ENCODE measurements around the gene LRRK1. TPM values are rescaled to one million over a fixed set of nuclear protein-coding genes. Genes with fewer than 3 reads are reported as not detected.

Gene LRRK1
- total RNA-seq, 2 experiments from 2014 or later, result 0.40 to 0.45 TPM

DNA sequence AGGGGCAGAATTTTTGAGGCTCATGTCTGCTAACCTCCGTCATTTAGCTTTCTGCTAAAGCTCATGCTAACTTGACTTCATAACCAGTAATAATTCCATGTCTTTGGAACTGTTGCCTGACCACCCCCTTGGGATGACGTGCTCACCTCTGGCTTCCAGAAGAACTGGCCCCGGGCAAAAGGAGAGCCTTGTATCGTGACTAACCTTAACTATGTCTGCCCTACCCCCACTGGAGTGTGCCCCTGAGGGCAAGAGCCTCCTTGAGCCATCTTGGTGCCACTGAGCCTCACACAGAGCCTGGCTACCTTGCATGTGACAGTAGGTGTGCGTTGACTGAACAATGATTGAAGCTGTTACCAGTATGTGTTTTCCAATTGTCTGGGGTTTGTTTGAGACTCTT lies 4.7 kb downstream of the LRRK1 start:
- Mint-ChIP-seq H3K4me3 (no peak overlapping the region), H3K36me3 (ENCODE audit: low read depth) (no peaks in the 10 kb centered on the region), H3K4me1 (peaks cover 12% of the 10 kb centered on the region), H3K27ac (no peak overlapping the region), H3K27me3 (peaks cover 38% of the 10 kb centered on the region), H3K9me3 (no peaks in the 10 kb centered on the region)
- ChIA-PET CTCF (interaction anchor here (0.8 kb wide), 1 partner anchor 84 kb away, joined by 3 read pairs; no protein-coding TSS in a partner anchor), POLR2A (no interaction called here)
- no peak for DNase-seq

DNA sequence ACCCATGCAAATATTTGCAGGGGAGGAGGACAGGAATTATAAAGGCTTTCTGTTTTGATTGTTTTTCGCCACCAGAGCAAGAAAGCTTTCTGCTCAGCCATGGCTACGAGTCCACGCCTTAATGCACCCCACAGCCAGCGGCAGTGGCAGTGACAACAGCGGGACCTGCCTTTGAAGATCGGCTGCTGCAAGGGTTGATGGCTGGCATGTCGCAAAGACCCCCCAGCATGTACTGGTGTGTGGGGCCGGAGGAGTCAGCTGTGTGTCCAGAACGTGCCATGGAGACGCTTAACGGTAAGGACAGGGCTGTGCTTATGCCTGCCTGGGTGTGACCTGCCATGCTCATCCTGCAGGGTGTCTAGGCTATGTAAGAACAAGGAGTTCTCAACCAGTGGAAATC lies 5.3 kb downstream of the LRRK1 start:
- H3K27ac Mint-ChIP-seq, result no peak overlapping the region
- H3K4me3 Mint-ChIP-seq, result no peak overlapping the region
- DNase-seq, result no peak
- POLR2A ChIA-PET, result no interaction called here
- peaks cover 12% of the 10 kb centered on the region for H3K4me1 Mint-ChIP-seq
- CTCF ChIA-PET, result no interaction called here
- no peaks in the 10 kb centered on the region for H3K9me3 Mint-ChIP-seq
- H3K27me3 Mint-ChIP-seq, result peaks cover 38% of the 10 kb centered on the region
- no peaks in the 10 kb centered on the region for H3K36me3 Mint-ChIP-seq (ENCODE audit: low read depth)

DNA sequence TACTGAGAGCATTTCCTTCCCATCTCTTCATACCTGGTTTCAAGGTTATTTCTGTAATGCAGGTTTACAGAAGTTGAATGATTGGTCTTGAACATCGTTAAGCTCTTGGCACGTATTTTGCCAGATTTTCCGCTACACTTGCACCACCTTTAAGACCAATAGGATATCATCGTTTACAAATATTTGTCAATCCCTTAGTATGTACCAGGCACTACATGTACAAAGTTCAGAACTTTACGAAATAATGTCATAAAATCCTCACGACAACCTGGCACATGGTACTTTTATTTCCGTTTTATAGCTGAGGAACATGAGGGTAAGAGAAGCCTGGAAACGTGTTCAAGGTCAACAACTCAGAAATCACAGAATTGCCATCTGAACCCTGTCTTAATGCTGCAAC lies 6.3 kb downstream of the LRRK1 start:
- ChIA-PET POLR2A (no interaction called here), CTCF (interaction anchor here (0.5 kb wide), 1 partner anchor 46 kb away, joined by 4 read pairs; no protein-coding TSS in a partner anchor)
- H3K36me3 Mint-ChIP-seq (ENCODE audit: low read depth), result no peaks in the 10 kb centered on the region
- H3K4me3 Mint-ChIP-seq, result no peak overlapping the region
- peaks cover 30% of the 10 kb centered on the region for H3K27me3 Mint-ChIP-seq
- H3K27ac Mint-ChIP-seq, result no peak overlapping the region
- DNase-seq, result no peak
- H3K4me1 Mint-ChIP-seq, result peaks cover 11% of the 10 kb centered on the region
- no peaks in the 10 kb centered on the region for H3K9me3 Mint-ChIP-seq

DNA sequence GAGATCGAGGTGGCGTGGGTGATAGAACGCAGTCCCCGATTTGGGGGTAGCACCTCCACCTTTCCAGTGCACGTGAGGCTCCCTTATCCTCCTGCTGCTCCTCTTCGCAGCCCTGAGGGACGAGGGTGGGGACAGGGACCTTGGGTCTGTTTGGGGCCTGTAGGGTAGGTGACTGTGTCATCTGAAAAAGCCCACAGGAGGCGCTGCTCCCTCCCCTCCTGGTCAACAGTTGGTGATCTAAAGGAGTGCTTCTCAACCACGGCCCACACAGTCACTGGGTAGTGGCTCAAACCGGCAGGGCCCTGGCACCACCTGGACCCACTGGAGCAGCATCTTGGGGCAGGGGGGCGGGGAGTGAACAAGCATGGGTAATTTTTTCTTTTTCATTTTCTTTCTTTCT lies 7.1 kb downstream of the LRRK1 start:
- H3K36me3 Mint-ChIP-seq (ENCODE audit: low read depth), result no peaks in the 10 kb centered on the region
- peaks cover 11% of the 10 kb centered on the region for H3K4me1 Mint-ChIP-seq
- H3K4me3 Mint-ChIP-seq, result no peak overlapping the region
- no peaks in the 10 kb centered on the region for H3K9me3 Mint-ChIP-seq
- no peak overlapping the region for H3K27ac Mint-ChIP-seq
- peaks cover 23% of the 10 kb centered on the region for H3K27me3 Mint-ChIP-seq
- CTCF ChIA-PET, result interaction anchor here (2.0 kb wide), 1 partner anchor 81 kb away, joined by 4 read pairs; no protein-coding TSS in a partner anchor
- POLR2A ChIA-PET, result no interaction called here
- DNase-seq, result no peak

DNA sequence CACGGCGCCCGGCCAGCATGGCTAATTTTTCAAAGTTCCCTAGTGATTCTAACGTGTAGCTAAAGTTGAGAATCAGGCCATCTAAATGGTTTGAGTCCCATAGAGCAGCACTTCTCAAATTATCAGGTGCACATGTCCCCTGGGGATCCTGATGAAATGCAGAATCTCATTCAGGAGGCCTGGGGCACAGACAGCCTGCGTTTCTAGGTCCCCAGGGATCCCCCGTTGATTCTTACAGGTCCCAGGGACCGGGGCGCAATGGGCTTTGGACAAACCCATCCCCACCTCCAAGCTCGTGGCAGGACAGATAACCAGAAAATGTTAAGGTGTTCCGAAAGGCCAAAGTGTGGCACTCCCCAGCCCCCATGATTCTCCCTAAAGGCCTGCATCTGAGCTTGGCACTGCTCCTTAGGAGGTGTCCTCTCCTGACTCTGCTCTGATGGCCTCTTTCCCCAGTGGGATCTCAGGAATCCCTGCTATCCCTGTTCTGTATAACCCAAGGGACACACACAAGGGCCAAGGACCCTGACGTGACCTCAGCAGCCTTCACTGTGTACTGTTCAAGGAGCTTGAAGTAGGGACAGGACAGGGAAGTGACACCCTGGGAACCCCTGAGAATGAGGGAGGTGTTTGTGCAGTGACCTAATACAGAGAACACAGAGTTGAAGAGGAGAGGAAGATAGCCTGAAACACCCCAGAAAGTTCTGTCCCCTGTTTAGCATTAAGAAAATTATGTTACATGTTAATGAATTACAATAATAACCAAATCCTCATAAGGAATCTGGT lies 8.0 kb downstream of the LRRK1 start:
- Mint-ChIP-seq H3K4me3 (no peak overlapping the region), H3K27me3 (peaks cover 15% of the 10 kb centered on the region), H3K4me1 (peaks cover 7% of the 10 kb centered on the region), H3K9me3 (no peaks in the 10 kb centered on the region), H3K36me3 (ENCODE audit: low read depth) (no peaks in the 10 kb centered on the region), H3K27ac (no peak overlapping the region)
- DNase-seq, result no peak
- POLR2A ChIA-PET, result no interaction called here
- CTCF ChIA-PET, result interaction anchor here (1.0 to 2.6 kb wide), 4 partner anchors 9 to 80 kb away, joined by 3 to 8 read pairs (median 4); no protein-coding TSS in a partner anchor

DNA sequence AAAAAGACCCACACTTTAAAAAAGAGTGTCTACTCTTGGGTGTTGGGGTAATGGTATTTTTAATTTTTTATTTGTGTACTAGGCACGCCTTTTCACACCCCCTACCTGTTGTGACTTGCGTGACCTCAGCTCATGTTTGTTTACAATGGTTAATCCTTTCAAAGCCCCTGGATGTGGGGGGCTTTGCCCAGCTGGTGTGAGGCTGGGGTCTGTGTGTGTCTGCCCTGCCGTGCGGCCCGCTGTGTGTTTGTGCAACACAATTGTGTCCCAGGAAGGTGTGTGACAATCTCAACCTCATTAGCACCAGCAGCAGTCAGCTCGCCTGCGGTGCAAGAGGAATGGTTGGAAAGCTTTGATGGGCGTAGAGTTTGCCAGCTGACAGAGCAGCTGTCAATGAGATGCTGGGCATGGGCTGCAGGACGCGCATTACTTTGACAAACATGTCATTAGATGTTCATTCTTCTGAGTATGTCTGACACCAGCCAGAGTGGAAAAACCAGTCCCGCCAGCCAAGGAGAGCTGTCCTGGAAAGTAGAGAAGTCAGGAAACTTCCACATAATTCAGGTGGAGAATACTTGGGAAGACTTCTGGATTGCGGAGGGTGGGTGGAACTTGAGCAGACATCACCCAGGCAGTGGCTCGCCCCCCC lies 9.6 kb downstream of the LRRK1 start:
- Mint-ChIP-seq H3K9me3 (no peaks in the 10 kb centered on the region), H3K36me3 (ENCODE audit: low read depth) (no peaks in the 10 kb centered on the region), H3K27ac (no peak overlapping the region), H3K27me3 (peaks cover 5% of the 10 kb centered on the region), H3K4me1 (no peaks in the 10 kb centered on the region), H3K4me3 (no peak overlapping the region)
- CTCF ChIA-PET, result interaction anchor here (2.6 kb wide), 1 partner anchor 10 kb away, joined by 8 read pairs; no protein-coding TSS in a partner anchor
- POLR2A ChIA-PET, result no interaction called here
- no peak for DNase-seq

DNA sequence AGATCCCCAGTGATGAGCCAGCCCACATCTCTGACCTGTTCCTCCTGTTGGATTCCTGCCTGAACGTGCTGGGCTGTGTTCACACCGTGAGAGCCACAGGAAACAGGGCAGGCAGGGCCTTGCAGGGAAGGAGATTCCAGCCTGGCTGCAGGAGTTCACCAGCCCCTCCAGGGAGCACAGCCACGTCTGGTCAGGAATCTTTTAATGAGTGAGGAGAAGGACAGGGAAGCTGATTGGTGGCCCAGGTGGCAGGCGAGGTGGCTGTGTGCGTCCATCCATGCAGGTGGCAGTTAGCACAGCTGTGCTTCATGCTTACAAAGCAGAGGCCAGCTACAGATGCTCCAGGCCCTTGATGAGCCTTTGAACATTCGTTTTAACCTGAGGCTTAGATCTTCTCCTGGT lies 10.5 kb downstream of the LRRK1 start:
- POLR2A ChIA-PET, result no interaction called here
- no peaks in the 10 kb centered on the region for H3K4me1 Mint-ChIP-seq
- no peaks in the 10 kb centered on the region for H3K9me3 Mint-ChIP-seq
- no peaks in the 10 kb centered on the region for H3K36me3 Mint-ChIP-seq (ENCODE audit: low read depth)
- H3K27ac Mint-ChIP-seq, result no peak overlapping the region
- CTCF ChIA-PET, result interaction anchor here (1.0 to 2.6 kb wide), 2 partner anchors 11 kb away, joined by 3 to 8 read pairs; no protein-coding TSS in a partner anchor
- H3K4me3 Mint-ChIP-seq, result no peak overlapping the region
- DNase-seq, result no peak
- H3K27me3 Mint-ChIP-seq, result peaks cover 1% of the 10 kb centered on the region

DNA sequence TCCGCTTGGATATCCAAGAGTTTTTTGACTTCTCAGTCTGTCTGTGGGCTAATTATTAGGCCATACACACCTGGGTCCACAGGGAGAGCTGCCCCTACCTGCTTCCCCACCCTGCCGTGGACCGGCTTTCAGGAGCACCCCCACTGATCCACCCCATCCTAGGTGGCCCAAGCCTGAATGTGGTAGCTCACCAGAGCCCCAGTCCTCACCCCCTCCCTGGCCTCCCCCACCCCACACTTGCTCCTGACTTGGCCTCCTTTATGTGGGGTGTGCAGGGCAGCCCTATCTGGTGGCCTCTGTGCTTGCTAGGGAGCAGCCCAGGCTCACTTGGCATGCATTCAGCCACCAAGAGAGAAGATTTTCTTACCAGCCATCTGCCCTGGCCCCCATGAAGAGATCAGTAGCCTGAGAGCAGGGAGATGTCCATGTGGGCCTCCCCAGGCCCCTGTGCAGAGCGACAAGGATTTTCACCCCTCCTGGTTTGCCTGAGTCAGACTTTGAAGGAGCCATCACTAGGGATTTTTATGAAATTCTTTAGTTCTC lies 11.2 kb downstream of the LRRK1 start:
- Mint-ChIP-seq H3K27ac (no peak overlapping the region), H3K27me3 (no peaks in the 10 kb centered on the region), H3K36me3 (ENCODE audit: low read depth) (no peaks in the 10 kb centered on the region), H3K4me3 (no peak overlapping the region), H3K9me3 (no peaks in the 10 kb centered on the region), H3K4me1 (no peaks in the 10 kb centered on the region)
- ChIA-PET CTCF (interaction anchor here (0.6 to 1.0 kb wide), 2 partner anchors 12 to 15 kb away, joined by 3 read pairs; no protein-coding TSS in a partner anchor), POLR2A (no interaction called here)
- DNase-seq, result no peak

DNA sequence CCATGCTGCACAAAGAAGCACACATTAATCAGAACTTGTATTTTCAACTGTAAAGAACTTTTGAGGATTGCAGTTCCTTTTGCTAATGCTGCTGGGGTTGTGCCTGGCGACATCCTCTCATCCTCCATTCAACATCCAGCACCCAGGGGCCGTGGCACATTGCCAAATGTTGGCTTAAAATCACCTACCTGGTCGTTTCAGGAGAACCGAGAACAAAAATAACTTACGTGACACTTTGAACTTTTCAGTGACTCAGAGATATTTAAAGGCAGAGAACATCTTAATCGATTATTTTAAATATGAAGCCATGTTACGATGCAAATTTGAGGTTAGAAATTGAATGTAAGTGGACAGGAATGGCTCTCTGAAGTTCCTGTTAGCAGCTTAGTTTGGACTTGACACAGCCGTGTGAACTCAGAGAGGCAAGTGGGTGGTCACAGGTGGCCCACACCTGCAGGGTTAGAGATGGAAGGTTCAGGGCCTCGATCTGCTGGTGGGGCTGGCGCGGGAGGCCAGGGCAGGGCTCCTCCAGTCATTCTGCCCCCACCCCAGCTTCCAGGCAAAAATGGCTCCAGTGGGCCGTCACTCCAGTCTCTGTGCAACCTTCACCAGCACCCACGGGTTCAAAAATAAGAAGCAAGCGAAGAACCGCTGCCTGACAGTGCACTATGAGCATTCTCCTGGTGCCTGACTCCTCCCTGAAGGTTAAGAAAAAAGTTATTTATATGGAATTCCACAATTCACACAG lies 12.2 kb downstream of the LRRK1 start:
- Mint-ChIP-seq H3K27ac (no peak overlapping the region), H3K4me1 (no peaks in the 10 kb centered on the region), H3K4me3 (no peak overlapping the region), H3K9me3 (no peaks in the 10 kb centered on the region), H3K36me3 (ENCODE audit: low read depth) (no peaks in the 10 kb centered on the region), H3K27me3 (no peaks in the 10 kb centered on the region)
- CTCF ChIA-PET, result interaction anchor here (0.6 kb wide), 1 partner anchor 16 kb away, joined by 3 read pairs; no protein-coding TSS in a partner anchor
- no peak for DNase-seq
- POLR2A ChIA-PET, result no interaction called here

DNA sequence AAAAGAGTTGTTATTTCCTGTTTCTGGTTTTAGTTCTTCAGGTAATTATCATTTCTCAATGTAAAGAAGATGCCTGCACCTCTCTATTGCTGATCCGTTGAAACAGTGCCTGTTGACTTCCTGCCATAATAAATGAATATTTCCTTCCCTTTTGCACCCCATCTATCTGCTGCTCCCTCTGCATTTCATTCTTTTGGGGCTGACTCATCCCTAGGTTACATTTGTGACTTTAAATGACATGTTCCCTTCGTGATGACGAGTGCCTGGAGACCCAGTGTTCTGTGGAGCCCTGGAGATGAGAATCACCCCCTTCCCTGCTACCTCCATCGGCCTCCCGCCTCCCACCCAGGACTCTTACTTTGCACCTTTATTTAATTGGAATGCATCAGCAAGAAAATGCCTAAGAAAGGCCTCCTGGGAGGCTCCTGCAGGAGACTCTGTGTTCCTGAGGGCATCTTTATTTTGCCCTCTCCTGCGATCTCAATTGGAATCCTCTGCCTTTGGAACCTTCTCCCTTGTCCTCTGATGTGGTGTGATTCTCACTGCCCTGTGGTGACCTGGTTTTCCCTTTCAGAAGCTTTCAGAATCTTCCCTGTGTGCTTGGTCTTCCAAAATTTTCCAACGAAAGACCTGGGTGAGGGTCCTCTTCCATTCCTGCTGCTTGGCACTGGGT lies 13.7 kb downstream of the LRRK1 start:
- CTCF ChIA-PET, result no interaction called here
- POLR2A ChIA-PET, result no interaction called here
- Mint-ChIP-seq H3K27me3 (no peaks in the 10 kb centered on the region), H3K4me1 (no peaks in the 10 kb centered on the region), H3K36me3 (ENCODE audit: low read depth) (no peaks in the 10 kb centered on the region), H3K4me3 (no peak overlapping the region), H3K9me3 (no peaks in the 10 kb centered on the region), H3K27ac (no peak overlapping the region)
- DNase-seq, result no peak

DNA sequence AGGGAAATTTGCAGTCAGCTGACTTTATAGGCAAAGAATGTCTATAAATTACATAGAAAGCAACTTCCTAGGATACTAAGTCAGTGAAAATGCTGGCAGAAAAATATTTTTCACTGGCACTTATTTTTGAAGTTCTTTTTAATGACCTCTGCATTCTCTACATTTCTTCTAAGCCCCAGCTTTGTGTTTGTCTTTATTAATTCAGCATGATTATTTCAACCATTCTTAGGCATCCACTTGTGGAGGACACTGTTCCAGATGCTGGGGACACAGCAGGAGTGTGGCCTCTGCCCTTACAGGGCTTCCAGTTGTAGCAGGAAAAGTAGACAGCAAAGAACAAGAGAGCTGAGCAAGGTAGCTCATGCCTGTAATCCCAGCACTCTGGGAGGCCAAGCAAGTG lies 15.0 kb downstream of the LRRK1 start:
- DNase-seq, result no peak
- H3K27me3 Mint-ChIP-seq, result no peaks in the 10 kb centered on the region
- no peaks in the 10 kb centered on the region for H3K36me3 Mint-ChIP-seq (ENCODE audit: low read depth)
- ChIA-PET POLR2A (no interaction called here), CTCF (no interaction called here)
- H3K4me1 Mint-ChIP-seq, result no peaks in the 10 kb centered on the region
- H3K9me3 Mint-ChIP-seq, result no peaks in the 10 kb centered on the region
- H3K27ac Mint-ChIP-seq, result no peak overlapping the region
- H3K4me3 Mint-ChIP-seq, result no peak overlapping the region

DNA sequence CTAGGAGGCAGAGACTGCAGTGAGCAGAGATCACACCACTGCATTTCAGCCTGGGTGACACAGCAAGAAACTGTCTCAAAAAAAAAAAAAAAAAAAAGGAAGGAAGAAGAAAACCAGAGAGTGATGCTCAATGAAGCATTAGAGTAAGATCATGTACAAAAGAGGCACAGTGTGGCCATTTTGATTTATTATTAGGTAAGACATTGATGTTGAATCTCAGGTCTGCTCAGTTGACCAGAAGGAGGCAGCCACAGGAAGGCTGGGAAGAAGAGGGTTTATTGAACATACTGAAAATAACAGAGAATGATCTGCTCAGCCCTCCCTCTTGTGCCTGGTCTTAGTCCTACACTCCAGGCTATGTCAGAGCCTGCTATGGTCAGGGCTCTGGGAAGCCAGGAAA lies 15.6 kb downstream of the LRRK1 start:
- DNase-seq, result no peak
- no peaks in the 10 kb centered on the region for H3K4me1 Mint-ChIP-seq
- H3K4me3 Mint-ChIP-seq, result no peak overlapping the region
- H3K36me3 Mint-ChIP-seq (ENCODE audit: low read depth), result no peaks in the 10 kb centered on the region
- ChIA-PET CTCF (interaction anchor here (0.6 kb wide), 1 partner anchor 328 kb away, joined by 4 read pairs; no protein-coding TSS in a partner anchor), POLR2A (no interaction called here)
- H3K27me3 Mint-ChIP-seq, result no peaks in the 10 kb centered on the region
- H3K9me3 Mint-ChIP-seq, result no peaks in the 10 kb centered on the region
- no peak overlapping the region for H3K27ac Mint-ChIP-seq
